Fibroblast of skin of left quadriceps (primary cell): ENCODE data around the gene SBF2.
A peak's percentile ranks its signal among the peaks of the same experiment; 100 is the strongest.

Experiments
- DNase-seq, 2 experiments: peaks; one replicate each; pipeline ENCODE4 v3.0.0-alpha.2; 2013; ENCODE audit warnings: low read depth in 2 of 2

SBF2 gene

DNA sequence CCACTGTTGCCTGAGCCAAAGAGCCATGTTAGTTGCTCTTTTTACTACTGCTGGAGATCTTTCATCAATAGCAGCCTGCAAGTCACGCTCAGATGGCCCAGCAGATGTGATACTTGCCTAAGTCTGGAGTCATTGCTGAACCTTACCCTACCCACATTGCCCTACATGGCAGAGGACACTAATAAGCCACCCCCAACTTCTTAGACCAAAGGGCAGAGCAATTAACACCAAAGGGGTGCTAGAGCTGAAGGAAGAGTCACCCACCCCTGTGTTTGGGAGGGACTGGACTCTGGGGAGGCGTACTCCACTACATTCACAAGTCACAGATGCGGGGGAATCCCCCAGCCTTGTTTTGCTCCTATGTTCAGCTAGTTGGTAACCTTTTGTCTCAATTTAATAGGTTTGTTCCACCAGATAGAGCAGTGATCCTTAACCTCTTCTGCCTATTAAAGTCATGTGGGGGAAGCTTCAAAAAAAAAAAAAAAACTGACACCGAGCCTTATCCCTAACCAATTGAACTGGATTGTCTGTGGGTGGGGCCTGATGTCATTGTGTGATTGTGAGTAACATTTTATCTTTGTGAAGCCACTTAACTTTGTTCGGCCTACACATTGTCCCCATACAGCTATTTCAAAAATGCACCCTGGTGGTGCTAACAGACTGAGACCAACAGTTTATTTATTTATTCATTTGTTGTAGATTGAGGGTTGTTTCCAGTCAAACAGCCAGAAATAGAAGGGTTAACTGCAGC lies 23.9 kb upstream of the SBF2 start:
- DNase-seq, result no peak

DNA sequence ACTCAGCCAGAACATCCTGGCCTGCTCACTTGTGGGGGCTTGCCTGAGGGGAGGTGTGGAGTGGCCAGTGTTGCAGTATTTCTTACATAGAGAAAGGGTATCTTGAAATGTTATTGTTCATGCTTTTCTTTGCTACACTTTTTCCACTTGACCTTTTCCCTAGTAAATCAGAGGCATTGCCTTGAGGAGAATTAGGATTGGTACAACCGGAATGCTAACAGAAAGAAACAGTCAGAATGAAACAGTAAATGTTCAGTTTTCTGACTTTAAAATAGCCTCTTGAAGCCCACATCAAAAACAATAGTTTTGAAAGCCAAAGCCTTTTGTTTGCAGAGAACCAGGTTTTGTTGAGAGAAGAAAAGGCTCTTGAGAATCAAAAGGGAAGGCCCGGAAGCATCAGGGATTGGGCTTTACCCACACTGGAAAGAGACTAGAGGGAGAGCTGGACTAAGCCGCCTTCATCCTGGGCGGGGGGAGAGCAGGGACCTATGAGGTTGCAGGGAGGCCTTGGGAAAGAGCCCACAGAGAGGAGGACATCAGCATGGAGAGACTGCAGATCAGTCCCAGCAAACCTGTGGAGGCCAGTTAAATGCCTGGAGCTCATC lies 23.2 kb upstream of the SBF2 start:
- no peak for DNase-seq

DNA sequence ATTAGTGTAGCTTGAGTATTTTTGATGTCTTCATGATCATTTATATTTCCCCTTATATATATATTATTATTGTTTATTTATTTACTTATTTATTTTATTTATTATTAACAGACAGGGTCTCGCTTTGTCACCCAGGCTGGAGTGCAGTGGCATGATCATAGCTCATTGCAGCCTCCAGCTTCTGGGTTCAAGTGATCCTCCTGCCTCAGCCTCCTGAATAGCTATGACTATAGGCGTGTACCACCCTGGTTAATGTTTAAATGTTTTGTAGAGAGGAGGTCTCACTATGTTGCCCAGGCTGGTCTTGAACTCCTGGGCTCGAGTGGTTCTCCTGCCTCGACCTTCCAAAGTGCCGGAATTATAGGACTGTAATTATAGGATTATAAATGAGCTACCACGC lies 21.1 kb upstream of the SBF2 start:
- no peak for DNase-seq

DNA sequence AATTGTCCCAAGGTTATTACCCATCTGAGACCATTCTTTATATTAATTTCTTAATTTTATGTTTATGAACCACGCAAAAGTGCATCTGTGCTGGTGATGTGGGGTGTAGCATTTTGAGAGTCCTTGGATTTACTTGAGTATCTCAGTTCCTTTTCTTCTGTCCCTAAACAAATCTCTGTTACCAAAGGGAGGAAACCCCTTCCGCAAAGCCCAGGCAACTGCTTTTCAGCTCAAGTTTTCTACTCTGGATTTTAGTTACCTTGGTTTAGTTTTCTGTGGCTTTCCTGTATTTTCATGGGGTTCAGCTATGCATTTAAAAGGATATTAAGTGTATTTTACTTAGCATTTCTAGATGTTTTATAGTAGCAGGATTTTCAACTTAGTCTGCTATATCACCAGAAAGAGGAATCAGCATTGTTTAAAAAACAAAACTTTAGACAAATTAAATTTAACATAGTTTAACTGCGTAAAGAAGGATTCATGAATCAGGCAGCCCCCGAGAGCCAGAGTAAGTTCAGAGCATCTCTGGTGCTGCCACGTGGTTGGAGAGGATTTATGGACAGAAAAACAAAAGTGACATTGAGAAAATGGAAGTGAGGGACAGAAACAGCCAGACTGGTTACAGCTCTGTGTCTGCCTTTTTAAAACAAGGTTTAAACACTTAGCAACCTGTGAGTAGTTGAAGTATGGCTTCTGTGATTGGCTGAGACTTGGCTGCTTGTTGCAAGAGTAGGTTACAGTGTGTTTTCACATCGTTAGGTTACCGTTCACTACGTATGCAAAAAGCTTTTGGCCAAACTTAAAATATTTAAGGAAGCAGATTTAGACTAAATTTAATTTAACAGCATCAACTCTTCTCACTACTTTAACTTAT lies 20.4 kb upstream of the SBF2 start:
- no peak for DNase-seq

- no peak for DNase-seq
These were observed 17.8 kb upstream of the SBF2 start for GRCh38 chr11:10311802-10312201.

GRCh38 chr11:10310301-10310841 lies 16.4 kb upstream of the SBF2 start:
- no peak for DNase-seq

- DNase-seq, result no peak
These were observed 15.4 kb upstream of the SBF2 start for GRCh38 chr11:10309163-10310093.

DNA sequence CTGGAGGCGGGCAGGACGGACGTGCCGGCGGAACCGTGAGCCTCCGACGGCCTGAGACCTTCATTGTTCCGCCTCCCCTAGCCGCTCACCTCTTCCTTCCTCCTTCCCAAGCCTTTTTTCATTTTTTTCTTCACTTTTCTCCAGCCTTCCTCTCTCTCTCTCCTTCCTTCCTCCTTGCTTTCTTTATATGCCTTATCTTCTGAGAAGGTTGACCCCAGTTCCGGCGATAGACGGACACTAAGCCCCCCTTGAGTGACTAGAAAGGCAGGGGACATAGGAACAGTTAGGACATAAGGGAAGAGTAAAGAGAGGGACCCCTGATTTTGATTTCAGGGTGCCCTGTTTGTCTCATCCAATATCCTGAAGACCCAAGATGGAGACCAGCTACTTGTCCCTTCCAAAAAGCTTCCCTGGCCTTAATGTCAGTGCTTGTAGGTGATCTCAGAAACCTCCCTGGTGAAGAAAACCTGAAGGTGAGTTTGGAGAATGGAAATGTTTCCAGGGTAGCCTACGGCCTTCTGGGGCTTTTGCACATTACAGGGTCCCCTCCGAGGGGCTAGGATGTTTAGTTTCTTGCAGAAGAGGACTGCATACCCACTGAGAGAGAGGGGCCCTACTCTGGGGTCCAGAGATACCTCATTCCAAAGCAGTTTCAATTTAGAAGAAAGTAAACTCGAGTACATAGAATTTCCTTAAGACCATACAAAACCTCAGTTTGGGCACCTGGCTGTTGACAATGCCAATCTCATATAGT lies 14.4 kb upstream of the SBF2 start:
- DNase-seq, result no peak

DNA sequence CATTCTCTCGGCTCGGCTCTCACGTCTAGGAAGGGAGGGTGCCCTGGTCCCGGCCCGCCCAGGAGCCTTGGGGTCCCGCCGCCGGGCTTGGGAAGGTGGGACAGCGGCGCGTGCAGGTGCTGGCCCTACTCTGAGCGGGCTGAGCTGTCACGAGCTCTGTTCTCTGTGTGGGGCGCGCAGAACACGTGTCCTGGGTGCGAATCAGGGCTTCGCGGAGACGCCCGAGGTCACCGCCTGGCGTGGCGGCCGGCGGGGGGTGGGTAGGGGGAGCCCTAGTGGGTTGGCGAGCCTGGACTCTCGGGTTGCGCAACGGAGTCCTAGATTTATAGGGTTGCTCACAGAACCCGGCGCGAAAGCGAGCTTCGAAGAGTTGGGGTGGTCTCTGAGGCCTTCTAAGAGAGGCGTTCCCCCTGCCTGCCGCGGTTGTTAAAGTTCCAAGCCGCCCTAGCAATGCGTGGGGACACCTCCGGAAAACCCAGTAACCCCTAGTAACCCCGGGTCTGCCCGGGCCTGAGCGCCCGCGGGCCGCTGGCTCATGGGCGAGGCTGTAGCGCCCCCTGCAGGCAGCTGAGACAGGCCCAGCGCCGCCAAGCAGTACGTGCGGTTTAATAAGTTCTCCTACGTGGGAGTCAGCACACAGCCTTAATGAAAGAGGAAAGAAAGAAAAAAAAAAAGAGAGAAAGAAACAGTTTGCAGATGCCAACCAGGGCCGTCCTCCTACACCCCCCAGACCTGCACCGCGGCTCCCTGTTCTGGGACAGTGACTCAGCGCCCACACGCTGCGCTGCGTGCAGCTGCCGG lies 13.6 kb upstream of the SBF2 start:
- DNase-seq, result peak; percentile 78 to 81

GRCh38 chr11:10307022-10307399 lies 13.0 kb upstream of the SBF2 start:
- no peak for DNase-seq

GRCh38 chr11:10305964-10306918 lies 12.2 kb upstream of the SBF2 start:
- DNase-seq, result no peak

- no peak for DNase-seq
These were observed 11.4 kb upstream of the SBF2 start for GRCh38 chr11:10305262-10305963.

DNA sequence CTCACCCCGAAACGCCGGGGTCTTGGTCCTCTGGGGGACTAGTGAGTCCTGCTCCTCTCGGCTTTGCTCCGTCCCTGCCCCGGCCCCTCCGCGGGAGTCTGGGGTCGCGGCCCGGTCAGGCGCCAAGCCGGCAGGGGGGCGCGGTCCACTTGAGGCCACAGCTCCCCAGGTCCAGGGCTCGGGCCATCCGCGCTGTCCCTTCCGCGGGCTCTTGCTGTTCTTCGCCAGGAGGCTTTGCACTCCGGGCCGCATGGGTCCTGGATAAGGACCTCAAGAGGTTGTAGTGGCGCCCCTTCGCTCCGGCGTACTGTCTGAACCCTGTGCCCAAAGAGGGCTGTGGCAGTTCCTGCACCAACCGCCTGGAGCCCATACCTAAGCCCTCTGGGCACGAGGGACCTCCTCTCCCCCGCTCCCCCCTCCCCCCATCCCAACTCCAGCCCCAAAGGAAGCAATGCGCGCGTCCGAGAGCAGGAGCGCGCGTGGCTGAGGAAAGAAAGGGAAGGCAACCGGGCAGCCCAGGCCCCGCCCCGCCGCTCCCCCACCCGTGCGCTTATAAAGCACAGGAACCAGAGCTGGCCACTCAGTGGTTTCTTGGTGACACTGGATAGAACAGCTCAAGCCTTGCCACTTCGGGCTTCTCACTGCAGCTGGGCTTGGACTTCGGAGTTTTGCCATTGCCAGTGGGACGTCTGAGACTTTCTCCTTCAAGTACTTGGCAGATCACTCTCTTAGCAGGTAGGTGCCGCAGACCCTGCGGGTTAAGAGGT lies 10.7 kb upstream of the SBF2 start, which contains the start of gene ADM:
TSS of gene ADM (plus strand) at position 579 of the 767 bp plus-strand sequence. CDS start 628 bp downstream, outside the sequence.
- DNase-seq, result peak; percentile 96

- DNase-seq, result no peak
These were observed 9.7 kb upstream of the SBF2 start for GRCh38 chr11:10303558-10304363.

DNA sequence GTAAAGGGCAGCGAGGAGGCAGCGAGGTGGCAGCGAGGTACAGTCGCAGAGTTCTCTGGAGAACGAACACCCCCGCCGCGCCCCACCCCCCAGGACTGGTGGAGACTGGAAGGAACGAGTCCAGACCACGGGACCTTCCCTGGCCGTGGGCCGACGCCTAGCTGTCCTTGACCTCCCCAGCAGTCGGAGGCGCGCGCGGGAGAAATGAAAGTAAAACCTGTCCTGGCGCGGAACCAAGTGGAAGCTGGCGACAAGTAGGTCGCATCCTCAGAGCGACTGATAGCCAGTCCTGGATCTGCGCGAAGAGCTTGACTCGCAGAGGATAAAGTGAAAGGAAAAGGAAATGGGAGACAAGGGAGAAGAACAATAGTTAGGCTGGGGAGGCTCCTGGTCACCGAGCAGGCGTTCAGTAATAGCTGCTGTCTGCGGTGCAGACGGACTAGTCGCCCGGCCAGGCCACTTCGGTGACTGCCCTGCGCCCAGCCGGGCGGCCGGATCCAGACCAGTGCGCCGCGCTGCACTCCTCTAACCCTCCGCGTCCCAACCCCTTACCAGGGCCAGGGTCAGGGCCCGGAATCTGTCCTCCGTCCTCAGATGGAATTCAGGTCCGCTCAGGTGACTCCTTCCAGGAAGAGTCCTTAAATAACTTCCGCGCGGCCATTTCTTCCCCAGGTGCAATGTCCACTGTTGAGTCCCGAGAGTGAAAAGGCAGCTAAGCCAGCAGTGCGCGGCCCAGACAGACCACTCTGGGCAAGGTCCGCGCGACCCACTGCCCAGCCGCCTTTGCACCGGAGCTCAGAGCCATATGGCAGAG lies 8.9 kb upstream of the SBF2 start:
- DNase-seq, result no peak
